GM12872 (cell line): Measurements from ENCODE around the gene SEPTIN5.

Experiments
- CTCF ChIP-seq: IDR thresholded peaks from 3 replicates; pipeline ENCODE4 v1.5.1; 2011; ENCODE audit warnings: low read depth, mild to moderate bottlenecking, low read length, moderate library complexity; ENCODE audit not compliant: insufficient read depth

The SEPTIN5 gene

GRCh38 chr22:19714312-19715187, at the start of gene SEPTIN5:
SEPTIN5 (plus strand) TSS chr22:19714503; CDS start chr22:19714589, 86 bp downstream.
- no peak for TF ChIP-seq CTCF

GRCh38 chr22:19664951-19665783, 49.1 kb upstream of the SEPTIN5 start:
- no peak for TF ChIP-seq CTCF

GRCh38 chr22:19665784-19666672, 48.3 kb upstream of the SEPTIN5 start:
- TF ChIP-seq CTCF, result no peak

- no peak for TF ChIP-seq CTCF
Measured at GRCh38 chr22:19666673-19667593, 47.4 kb upstream of the SEPTIN5 start.

- no peak for TF ChIP-seq CTCF
Measured at GRCh38 chr22:19667872-19668740, 46.2 kb upstream of the SEPTIN5 start.

- TF ChIP-seq CTCF, result no peak
Measured at GRCh38 chr22:19668748-19669147, 45.6 kb upstream of the SEPTIN5 start.
